Prostate gland (tissue), 2 donors: ENCODE data around the gene TGFB2. TPM values are rescaled to one million over a fixed set of nuclear protein-coding genes. Genes with fewer than 3 reads are reported as not detected.
A peak's percentile ranks its signal among the peaks of the same experiment; 100 is the strongest.

Source experiments
- DNase-seq: peaks from one replicate; pipeline ENCODE4 v3.0.0-alpha.2; 2019; ENCODE audit warnings: low spot score
- H3K27ac ChIP-seq, 2 donors: fragments of 200-600 bp; sonication (generic); 2 replicates each; pipeline ENCODE4 v1.5.1; 2017 to 2019
- H3K27me3 ChIP-seq: fragments of 200-600 bp; sonication (generic); replicated peaks from 2 replicates; pipeline ENCODE4 v1.5.1; 2019; ENCODE audit not compliant: insufficient read depth
- H3K36me3 ChIP-seq, 2 donors: fragments of 200-600 bp; sonication (generic); 1 replicate in 1 of 2; 2 replicates in 1 of 2; pipeline versions ENCODE4 v1.5.1 to v1.8.1; 2017 to 2019
- H3K4me1 ChIP-seq: fragments of 200-600 bp; sonication (generic); replicated peaks from 2 replicates; pipeline ENCODE4 v1.5.1; 2019
- H3K4me3 ChIP-seq, 2 donors: fragments of 200-600 bp; sonication (generic); 2 replicates each; pipeline ENCODE4 v1.5.1; 2017 to 2019
- H3K9me3 ChIP-seq: fragments of 200-600 bp; sonication (generic); 2 replicates; pipeline ENCODE4 v1.5.1; 2017
- CTCF ChIP-seq, 4 experiments: fragments of 200-600 bp in 2 of 4; fragments of 450-650 bp in 2 of 4; sonication (generic) in 2 of 4; IDR thresholded peaks; 1 replicate in 3 of 4; 2 replicates in 1 of 4; pipeline ENCODE4 v1.5.1; 2016 to 2019; ENCODE audit warnings: antibody characterized with exemption in 4 of 4, mild to moderate bottlenecking in 2 of 4, moderate library complexity in 2 of 4
- POLR2A ChIP-seq: fragments of 450-650 bp; IDR thresholded peaks from one replicate; pipeline ENCODE4 v1.6.1; 2016; ENCODE audit warnings: antibody characterized with exemption, mild to moderate bottlenecking
- POLR2AphosphoS5 ChIP-seq: sonication (generic); formaldehyde crosslinking; IDR thresholded peaks from one replicate; pipeline ENCODE4 v1.6.1; 2017; ENCODE audit warnings: antibody characterized with exemption
- WGBS: methylation state at CpG from one replicate; pipeline ENCODE4 v1.1.5; 2018; 5-methylcytosine and 5-hydroxymethylcytosine counted together
- intact Hi-C: fragments of 100-400 bp; cut with DNase I; formaldehyde crosslinking; loops from one replicate; pipeline ENCODE4 v1.14.2; 2022
- total RNA-seq, 2 donors: library from RNA; depleted of rRNA; stranded (reverse); fragments of >200 nt; gene quantifications; one replicate each; pipeline ENCODE4 v1.1.0, GENCODE V29; 2016

Gene TGFB2
- total RNA-seq, 2 donors from 2014 or later = 7.8 to 9.6 TPM

GRCh38 chr1:218357211-218357892 lies 12.2 kb downstream of the TGFB2 start:
- Histone ChIP-seq H3K27me3 (no peaks in the 10 kb centered on the region), H3K27ac (no peak overlapping the region), H3K4me1 (no peaks in the 10 kb centered on the region), H3K4me3 (no peak overlapping the region), H3K9me3 (no peaks in the 10 kb centered on the region), H3K36me3 (no peaks in the 10 kb centered on the region)
- 74% methylated on average over 10 of the region's 10 CpGs for WGBS
- intact Hi-C loops = loop anchor here (10.0 kb wide), 1 partner anchor 527 kb away; no protein-coding TSS in a partner anchor
- DNase-seq = no peak
- TF ChIP-seq POLR2A (no peak), CTCF (IDR thresholded peaks at IDR 0.05) (no peak), POLR2AphosphoS5 (no peak)

DNA sequence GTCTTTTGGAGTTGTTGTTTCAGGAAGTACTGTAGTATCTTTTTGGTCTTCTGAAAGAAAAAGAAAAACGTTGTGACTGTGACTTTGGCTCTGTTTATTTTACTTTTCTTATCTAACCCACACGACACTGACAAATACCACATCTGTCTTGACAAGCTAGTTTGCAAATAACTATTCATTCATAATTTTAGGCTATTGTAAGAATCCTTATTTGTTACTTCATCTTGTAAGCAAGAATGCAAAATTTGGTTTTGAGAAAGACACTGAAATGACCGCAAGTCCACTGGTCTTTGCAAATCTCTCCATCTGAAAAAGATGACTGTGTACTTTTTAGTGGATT lies 12.7 kb downstream of the TGFB2 start:
- TF ChIP-seq POLR2AphosphoS5 = no peak
- TF ChIP-seq CTCF (IDR thresholded peaks at IDR 0.05) = no peak
- no peak for TF ChIP-seq POLR2A
- H3K9me3 ChIP-seq = no peaks in the 10 kb centered on the region
- H3K27ac ChIP-seq = no peak overlapping the region
- DNase-seq = no peak
- intact Hi-C loops = loop anchor here (10.0 kb wide), 1 partner anchor 527 kb away; no protein-coding TSS in a partner anchor
- H3K36me3 ChIP-seq = no peaks in the 10 kb centered on the region
- H3K4me3 ChIP-seq = no peak overlapping the region
- no peaks in the 10 kb centered on the region for H3K4me1 ChIP-seq
- 48% methylated on average over 3 of the region's 3 CpGs for WGBS
- no peaks in the 10 kb centered on the region for H3K27me3 ChIP-seq

DNA sequence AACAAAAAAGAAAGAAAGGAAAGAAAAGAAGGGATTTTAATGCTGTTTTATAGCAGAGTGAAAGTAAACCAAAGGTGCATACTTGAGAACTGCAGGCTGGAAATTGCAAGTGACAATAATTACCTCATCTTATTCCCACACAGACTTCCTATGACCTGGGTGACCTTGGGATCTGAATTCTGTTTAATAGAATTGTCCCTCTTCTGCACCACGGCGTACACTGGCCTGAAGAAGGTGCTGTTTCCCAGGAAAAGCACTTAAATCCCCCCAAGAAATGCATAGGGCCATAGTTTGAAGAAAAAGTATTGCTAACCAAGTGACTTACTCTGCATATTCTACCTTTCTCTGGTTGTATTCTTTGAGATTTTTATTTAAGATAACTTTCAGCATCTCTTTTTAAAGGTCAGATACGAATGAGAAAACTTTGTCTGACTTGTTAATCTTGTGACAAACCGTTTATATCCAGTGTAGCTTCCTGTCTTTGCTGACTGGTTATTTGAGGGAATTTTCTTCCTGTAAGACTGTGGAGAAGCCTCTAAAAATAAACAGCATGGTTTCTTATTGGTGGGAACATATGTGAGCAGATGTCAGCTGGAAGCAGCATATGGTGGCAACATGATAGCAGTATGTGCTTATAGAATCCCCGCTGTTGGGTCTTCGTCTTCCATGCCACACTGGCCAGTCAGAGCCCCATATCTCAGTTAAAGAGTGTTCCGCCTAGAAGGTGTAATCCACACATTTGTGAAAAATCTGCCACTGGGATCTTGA lies 16.3 kb downstream of the TGFB2 start:
- Histone ChIP-seq H3K4me1 (no peaks in the 10 kb centered on the region), H3K27ac (no peak overlapping the region), H3K27me3 (no peaks in the 10 kb centered on the region), H3K36me3 (no peaks in the 10 kb centered on the region), H3K4me3 (no peak overlapping the region), H3K9me3 (no peaks in the 10 kb centered on the region)
- WGBS = 63% methylated on average over 7 of the region's 7 CpGs
- TF ChIP-seq POLR2A = no peak
- peak in 2 of 4 experiments; percentile 29 to 36 for TF ChIP-seq CTCF (IDR thresholded peaks at IDR 0.05)
- intact Hi-C loops = loop anchor here (10.0 kb wide), 1 partner anchor 453 kb away; no protein-coding TSS in a partner anchor
- DNase-seq = no peak

DNA sequence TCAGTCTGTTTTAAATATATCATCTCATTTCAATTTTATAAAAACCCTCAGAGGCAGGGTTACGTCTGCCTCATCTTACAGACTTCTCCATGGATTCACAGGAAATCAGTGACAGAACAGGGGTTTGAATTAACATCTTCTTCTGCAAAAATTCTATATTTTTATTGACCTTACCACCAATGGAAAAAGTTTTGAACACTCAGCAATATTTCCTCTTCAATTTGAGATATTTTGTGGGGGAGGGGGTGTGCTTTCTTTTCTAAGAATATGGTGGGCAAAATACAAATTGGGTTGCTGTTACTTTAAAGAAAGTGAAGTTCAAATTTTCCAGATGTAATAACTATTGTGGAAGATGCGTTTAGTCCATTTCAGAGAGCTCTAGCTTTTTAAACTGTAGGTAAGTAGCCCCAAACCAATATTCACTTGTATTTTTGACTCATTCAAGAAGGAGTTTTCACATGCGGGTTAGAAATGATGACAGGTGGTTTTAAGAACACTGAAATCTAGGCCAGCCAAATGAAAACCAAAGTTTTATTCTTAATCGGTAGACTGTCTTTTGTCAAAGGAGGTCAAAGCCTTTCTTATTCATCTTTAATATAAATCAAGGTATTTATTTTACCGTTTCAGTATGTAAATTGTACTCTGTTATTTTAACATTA lies 17.4 kb downstream of the TGFB2 start:
- intact Hi-C loops = loop anchor here (10.0 kb wide), 1 partner anchor 452 kb away; no protein-coding TSS in a partner anchor
- H3K27ac ChIP-seq = no peak overlapping the region
- no peaks in the 10 kb centered on the region for H3K36me3 ChIP-seq
- no peak overlapping the region for H3K4me3 ChIP-seq
- no peak for DNase-seq
- 65% methylated on average over 5 of the region's 5 CpGs for WGBS
- no peaks in the 10 kb centered on the region for H3K9me3 ChIP-seq
- H3K4me1 ChIP-seq = no peaks in the 10 kb centered on the region
- TF ChIP-seq POLR2AphosphoS5 = no peak
- TF ChIP-seq CTCF (IDR thresholded peaks at IDR 0.05) = no peak
- no peak for TF ChIP-seq POLR2A
- H3K27me3 ChIP-seq = no peaks in the 10 kb centered on the region
